Omental fat pad (tissue), 4 donors: ENCODE measurements around the gene ANO5. TPM values are rescaled to one million over a fixed set of nuclear protein-coding genes. Genes with fewer than 3 reads are reported as not detected.

Experiments used
- ATAC-seq: fragments of 150-250 bp; one replicate; pipeline ENCODE4 v1.9.1; 2016; ENCODE audit warnings: mild to moderate bottlenecking, moderate library complexity; ENCODE audit not compliant: low FRiP score
- DNase-seq: peaks from one replicate; pipeline ENCODE4 v3.0.0-alpha.2; 2019; ENCODE audit warnings: low spot score
- CTCF ChIP-seq, 3 donors: fragments of 450-650 bp; IDR thresholded peaks; one replicate each; pipeline ENCODE4 v1.5.1; 2016 to 2017; ENCODE audit warnings: antibody characterized with exemption in 3 of 3, mild to moderate bottlenecking in 3 of 3, moderate library complexity in 2 of 3
- total RNA-seq, 4 donors: library from RNA; depleted of rRNA; stranded (reverse); fragments of >200 nt; gene quantifications; one replicate each; pipeline ENCODE4 v1.1.0, GENCODE V29; 2016

ANO5 gene
- total RNA-seq, 4 donors from 2014 or later: 1.3 to 3.7 (median 3.2) TPM

- no peak for DNase-seq
- no peak for ATAC-seq
- TF ChIP-seq CTCF (IDR thresholded peaks at IDR 0.05): no peak
Observed at GRCh38 chr11:22317656-22318055, 124.8 kb downstream of the ANO5 start.

GRCh38 chr11:22331771-22332170 is 138.9 kb downstream of the ANO5 start:
- DNase-seq (no peak), ATAC-seq (no peak)
- TF ChIP-seq CTCF (IDR thresholded peaks at IDR 0.05): no peak

Other genes with a start within 250 kb of the ANO5 start
- gene SLC17A6, start 145.3 kb downstream of the ANO5 start, total RNA-seq: not detected